ENCODE measurements around the gene TELO2.
"Not testable (repeated sequence)": the region's sequence is repeated elsewhere in the genome, so short reads cannot be mapped to it uniquely, and the experiment has no call there.

The TELO2 gene

DNA sequence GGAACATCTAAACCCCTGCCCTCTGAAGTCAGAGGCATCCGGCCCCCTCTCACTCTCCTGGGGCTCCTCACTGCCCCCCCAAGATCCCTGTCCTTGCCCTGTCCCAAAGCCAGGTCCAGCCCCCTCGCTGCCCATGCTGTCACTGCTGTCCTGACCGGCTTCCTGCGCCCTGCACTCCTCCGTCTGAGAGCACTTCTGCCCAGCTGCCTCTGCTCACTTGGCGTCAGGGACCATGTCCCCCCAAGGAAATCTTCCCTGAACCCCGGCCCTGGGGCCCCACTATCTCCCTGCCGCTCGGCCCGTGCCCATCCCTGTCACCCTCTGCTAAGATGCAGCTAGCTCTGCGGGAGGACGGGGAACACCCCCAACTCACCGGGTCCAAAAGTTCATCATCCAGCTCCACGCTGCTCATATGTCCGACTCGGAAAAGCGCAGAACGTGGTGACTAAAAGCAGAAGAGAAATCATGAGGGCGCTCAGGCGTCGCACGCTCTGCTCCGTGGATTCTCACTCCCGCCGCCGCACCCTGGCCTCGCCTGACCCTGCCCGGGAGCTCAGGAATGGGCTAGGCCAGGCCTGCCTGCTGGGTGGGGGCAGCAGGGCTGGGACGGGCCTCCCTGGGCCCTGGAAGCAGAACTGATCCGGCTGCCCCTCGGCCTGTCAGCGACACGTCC lies 28.1 kb upstream of the TELO2 start:
- intact Hi-C loops (cut with DNase I; ENCODE audit: low total_unique reads): loop anchor here (5.0 kb wide), 1 partner anchor 702 kb away; no protein-coding TSS in a partner anchor
- Histone ChIP-seq H3K4me1 (no peaks in the 10 kb centered on the region), H3K27me3 (no peaks in the 10 kb centered on the region), H3K27ac (no peak overlapping the region), H3K36me3 (peaks cover 15 to 51% (median 18%) of the 10 kb centered on the region in 3 donors), H3K9me3 (no peaks in the 10 kb centered on the region), H3K4me3 (no peak overlapping the region)
- no peak for DNase-seq
- no peak for TF ChIP-seq CTCF (IDR thresholded peaks at IDR 0.05)

DNA sequence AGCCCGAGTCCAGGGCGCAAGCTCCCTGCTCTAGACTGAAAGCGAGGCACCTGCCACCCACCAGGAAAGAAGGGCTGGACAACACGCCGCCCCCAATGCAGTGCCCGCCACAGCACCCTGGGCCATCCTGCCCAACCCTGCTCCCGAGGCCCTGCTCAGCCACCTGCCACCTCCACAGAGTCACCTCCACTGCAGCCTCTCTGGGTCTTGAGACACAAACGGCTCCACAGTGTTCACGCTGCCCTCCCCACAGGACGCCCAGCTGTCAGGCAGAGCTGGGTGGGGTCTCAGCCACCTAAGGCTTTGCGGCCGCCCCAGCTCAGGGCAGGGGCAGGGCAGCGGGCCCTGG lies 27.6 kb upstream of the TELO2 start:
- Histone ChIP-seq H3K9me3 (no peaks in the 10 kb centered on the region), H3K4me3 (no peak overlapping the region), H3K4me1 (peaks cover 0 to 3% (median 2%) of the 10 kb centered on the region in 4 donors), H3K27me3 (no peaks in the 10 kb centered on the region), H3K27ac (no peak overlapping the region), H3K36me3 (peaks cover 10 to 46% (median 14%) of the 10 kb centered on the region in 3 donors)
- intact Hi-C loops (cut with DNase I; ENCODE audit: low total_unique reads): no loop called here
- no peak for TF ChIP-seq CTCF (IDR thresholded peaks at IDR 0.05)
- DNase-seq: no peak

DNA sequence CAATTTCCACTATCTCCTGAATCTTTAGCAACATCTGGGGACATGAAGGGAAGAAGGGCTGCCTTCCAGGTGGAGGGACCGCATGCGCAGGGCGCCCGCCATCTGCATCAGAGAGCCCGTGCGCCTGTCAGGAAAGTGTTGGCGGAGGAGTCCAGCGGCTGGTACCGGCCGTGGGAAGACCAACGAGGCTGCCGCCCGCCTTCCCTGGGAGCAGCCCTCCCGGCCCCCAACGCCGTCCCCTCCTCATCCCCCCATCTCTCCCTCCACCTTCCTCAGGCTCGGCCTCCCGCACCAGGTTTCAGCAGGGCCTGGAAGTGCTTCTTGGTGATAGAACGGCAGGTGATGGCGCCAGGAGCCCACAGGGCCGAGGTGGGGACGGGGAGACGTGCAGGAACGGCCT lies 27.1 kb upstream of the TELO2 start:
- no peaks in the 10 kb centered on the region for H3K9me3 ChIP-seq
- no peaks in the 10 kb centered on the region for H3K27me3 ChIP-seq
- intact Hi-C loops (cut with DNase I; ENCODE audit: low total_unique reads): no loop called here

DNA sequence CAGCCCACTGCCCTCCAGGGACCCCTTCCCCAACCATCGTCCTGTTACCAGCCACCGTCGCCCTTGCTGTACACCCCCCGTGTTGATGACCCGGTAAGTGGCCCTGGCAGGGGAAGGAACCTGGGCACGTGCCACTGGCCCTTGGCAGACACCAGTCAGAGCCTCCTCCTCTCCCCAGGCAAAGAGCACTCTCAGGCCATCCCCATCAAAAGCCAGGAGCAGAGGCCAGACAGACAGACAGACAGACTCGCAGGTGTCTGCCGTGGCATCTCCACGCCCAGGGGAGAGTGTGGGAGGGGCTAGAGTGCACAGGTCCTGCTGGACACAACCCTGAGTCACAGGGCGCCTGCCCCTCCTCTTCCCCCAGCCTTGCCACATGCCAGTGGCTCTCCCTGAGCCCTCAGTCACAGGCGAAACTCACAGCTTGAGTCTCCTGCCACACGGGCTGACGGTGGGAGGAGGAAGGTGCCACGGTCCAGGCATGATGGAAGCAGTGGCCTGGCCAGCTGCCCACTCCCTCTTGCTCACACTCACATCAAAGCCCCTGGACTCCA lies 26.1 kb upstream of the TELO2 start:
- H3K27ac ChIP-seq: no peak overlapping the region
- H3K36me3 ChIP-seq: peaks cover 0 to 38% (median 3%) of the 10 kb centered on the region in 3 donors
- DNase-seq: no peak
- intact Hi-C loops (cut with DNase I; ENCODE audit: low total_unique reads): no loop called here
- no peak overlapping the region for H3K4me3 ChIP-seq
- peaks cover 0 to 10% (median 5%) of the 10 kb centered on the region in 4 donors for H3K4me1 ChIP-seq
- no peaks in the 10 kb centered on the region for H3K9me3 ChIP-seq
- no peaks in the 10 kb centered on the region for H3K27me3 ChIP-seq
- TF ChIP-seq CTCF (IDR thresholded peaks at IDR 0.05): no peak

More for the DNA sequence above, 27.1 kb upstream of the TELO2 start:
- peaks cover 0 to 9% (median 5%) of the 10 kb centered on the region in 4 donors for H3K4me1 ChIP-seq
- no peak overlapping the region for H3K4me3 ChIP-seq
- no peak for DNase-seq
- peaks cover 5 to 41% (median 9%) of the 10 kb centered on the region in 3 donors for H3K36me3 ChIP-seq
- no peak for TF ChIP-seq CTCF (IDR thresholded peaks at IDR 0.05)
- no peak overlapping the region for H3K27ac ChIP-seq

GRCh38 chr16:1468426-1468810 lies 24.7 kb upstream of the TELO2 start:
- Histone ChIP-seq H3K4me1 (peaks cover 0 to 15% (median 6%) of the 10 kb centered on the region in 4 donors), H3K27ac (no peak overlapping the region), H3K27me3 (no peaks in the 10 kb centered on the region), H3K9me3 (no peaks in the 10 kb centered on the region), H3K4me3 (no peak overlapping the region), H3K36me3 (peaks cover 0 to 32% (median 3%) of the 10 kb centered on the region in 3 donors)
- intact Hi-C loops (cut with DNase I; ENCODE audit: low total_unique reads): no loop called here
- TF ChIP-seq CTCF (IDR thresholded peaks at IDR 0.05): no peak
- no peak for DNase-seq

GRCh38 chr16:1469141-1469540 lies 24.0 kb upstream of the TELO2 start:
- DNase-seq; H3K9me3 ChIP-seq; intact Hi-C loops (cut with DNase I; ENCODE audit: low total_unique reads); H3K27me3 ChIP-seq; H3K4me3 ChIP-seq; H3K27ac ChIP-seq: not testable (repeated sequence)
- Histone ChIP-seq H3K36me3 (peaks cover 0 to 25% (median 3%) of the 10 kb centered on the region in 3 donors), H3K4me1 (peaks cover 0 to 22% (median 13%) of the 10 kb centered on the region in 4 donors)
